ENCODE measurements around the gene KCTD11. TPM values are rescaled to one million over a fixed set of nuclear protein-coding genes. Genes with fewer than 3 reads are reported as not detected.

The KCTD11 gene
- total and polyA plus RNA-seq, 2 experiments from 2014 or later = 2.2 to 7.7 TPM

DNA sequence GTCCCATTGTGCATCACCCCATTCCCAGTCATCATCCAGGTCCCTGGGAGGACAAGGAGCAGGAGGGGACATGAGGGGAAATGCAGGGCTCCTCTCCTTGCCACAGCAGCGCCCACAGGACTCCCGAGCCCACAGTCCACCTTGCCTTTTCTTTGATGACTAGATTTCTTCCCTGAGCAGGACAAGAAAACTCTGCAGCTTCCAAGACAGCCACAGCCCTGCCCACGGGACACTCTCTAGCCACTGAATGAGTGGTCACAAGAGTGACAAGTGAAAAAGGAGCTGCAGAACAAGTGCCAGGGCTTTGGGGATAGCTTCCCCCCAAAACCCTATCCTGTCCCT lies 27.6 kb upstream of the KCTD11 start:
- no peak overlapping the region for H3K4me2 ChIP-seq
- H3K9me2 ChIP-seq (ENCODE audit: insufficient read depth) = no peaks in the 10 kb centered on the region
- no peak overlapping the region for H3K27ac ChIP-seq (ENCODE audit: low read depth)
- no peak for TF ChIP-seq JUNB (IDR thresholded peaks at IDR 0.05; ENCODE audit: unreplicated experiment)
- TF ChIP-seq STAT1 (IDR thresholded peaks at IDR 0.05; ENCODE audit: unreplicated experiment) = no peak
- TF ChIP-seq CREB1 (CRISPR knock-in tag; IDR thresholded peaks at IDR 0.05; ENCODE audit: low read depth) = no peak
- no peak for TF ChIP-seq EZH2phosphoT487 (IDR thresholded peaks at IDR 0.05; ENCODE audit: unreplicated experiment)
- 0 out of 2 replicates have a peak, but pooled peaks have one; percentile 11 for TF ChIP-seq POLR2AphosphoS5 (IDR thresholded peaks at IDR 0.05; ENCODE audit: low read depth)
- H3K36me3 ChIP-seq (ENCODE audit: insufficient read depth) = peaks cover 24% of the 10 kb centered on the region
- peaks cover 14% of the 10 kb centered on the region for H3K79me2 ChIP-seq (replicated peaks; ENCODE audit: insufficient read depth)
- ATAC-seq (no peak), DNase-seq (ENCODE audit: low spot score) (no peak)
- no peak overlapping the region for H3K4me3 ChIP-seq
- Mint-ChIP-seq H3K4me1 (peaks cover 10% of the 10 kb centered on the region), H3K4me3 (no peak overlapping the region), H3K36me3 (ENCODE audit: low read depth) (peaks cover 61% of the 10 kb centered on the region), H3K9me3 (no peaks in the 10 kb centered on the region), H3K27me3 (ENCODE audit: insufficient read depth, low read depth, poor library complexity) (peaks cover 5% of the 10 kb centered on the region), H3K27ac (no peak overlapping the region)
- peaks cover 15% of the 10 kb centered on the region; the same call in 1 of the 2 replicates for H3F3A ChIP-seq (replicated peaks; ENCODE audit: low read depth)
- H4K20me1 ChIP-seq (replicated peaks; ENCODE audit: insufficient read depth) = no peaks in the 10 kb centered on the region
- peaks cover 5% of the 10 kb centered on the region; the same call in 1 of the 2 replicates for H3K4me1 ChIP-seq (ENCODE audit: insufficient read depth)
- H3K27me3 ChIP-seq (ENCODE audit: insufficient read depth) = no peaks in the 10 kb centered on the region
- no peak overlapping the region for H2AFZ ChIP-seq

- Histone ChIP-seq H3K4me1 (ENCODE audit: insufficient read depth) (peaks cover 5% of the 10 kb centered on the region; the same call in 1 of the 2 replicates), H3K9me2 (ENCODE audit: insufficient read depth) (no peaks in the 10 kb centered on the region), H4K20me1 (replicated peaks; ENCODE audit: insufficient read depth) (no peaks in the 10 kb centered on the region), H2AFZ (no peak overlapping the region), H3K4me2 (no peak overlapping the region), H3F3A (replicated peaks; ENCODE audit: low read depth) (peaks cover 15% of the 10 kb centered on the region; the same call in 1 of the 2 replicates), H3K79me2 (replicated peaks; ENCODE audit: insufficient read depth) (peaks cover 14% of the 10 kb centered on the region), H3K27me3 (ENCODE audit: insufficient read depth) (no peaks in the 10 kb centered on the region), H3K27ac (ENCODE audit: low read depth) (no peak overlapping the region), H3K4me3 (no peak overlapping the region), H3K36me3 (ENCODE audit: insufficient read depth) (peaks cover 24% of the 10 kb centered on the region)
- Mint-ChIP-seq H3K36me3 (ENCODE audit: low read depth) (peaks cover 60% of the 10 kb centered on the region), H3K9me3 (no peaks in the 10 kb centered on the region), H3K4me3 (no peak overlapping the region), H3K4me1 (peaks cover 10% of the 10 kb centered on the region), H3K27me3 (ENCODE audit: insufficient read depth, low read depth, poor library complexity) (peaks cover 6% of the 10 kb centered on the region), H3K27ac (no peak overlapping the region)
- no peak for DNase-seq (ENCODE audit: low spot score)
- no peak for ATAC-seq
- TF ChIP-seq, protein P1, sequence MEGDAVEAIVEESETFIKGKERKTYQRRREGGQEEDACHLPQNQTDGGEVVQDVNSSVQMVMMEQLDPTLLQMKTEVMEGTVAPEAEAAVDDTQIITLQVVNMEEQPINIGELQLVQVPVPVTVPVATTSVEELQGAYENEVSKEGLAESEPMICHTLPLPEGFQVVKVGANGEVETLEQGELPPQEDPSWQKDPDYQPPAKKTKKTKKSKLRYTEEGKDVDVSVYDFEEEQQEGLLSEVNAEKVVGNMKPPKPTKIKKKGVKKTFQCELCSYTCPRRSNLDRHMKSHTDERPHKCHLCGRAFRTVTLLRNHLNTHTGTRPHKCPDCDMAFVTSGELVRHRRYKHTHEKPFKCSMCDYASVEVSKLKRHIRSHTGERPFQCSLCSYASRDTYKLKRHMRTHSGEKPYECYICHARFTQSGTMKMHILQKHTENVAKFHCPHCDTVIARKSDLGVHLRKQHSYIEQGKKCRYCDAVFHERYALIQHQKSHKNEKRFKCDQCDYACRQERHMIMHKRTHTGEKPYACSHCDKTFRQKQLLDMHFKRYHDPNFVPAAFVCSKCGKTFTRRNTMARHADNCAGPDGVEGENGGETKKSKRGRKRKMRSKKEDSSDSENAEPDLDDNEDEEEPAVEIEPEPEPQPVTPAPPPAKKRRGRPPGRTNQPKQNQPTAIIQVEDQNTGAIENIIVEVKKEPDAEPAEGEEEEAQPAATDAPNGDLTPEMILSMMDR (conservative IDR thresholded peaks at IDR 0.05; ENCODE audit: low read depth in 2 of 2) = no peak
- TF ChIP-seq JUNB (IDR thresholded peaks at IDR 0.05; ENCODE audit: unreplicated experiment) (no peak), ZNF114 (CRISPR knock-in tag; IDR thresholded peaks at IDR 0.05) (no peak), CREB1 (CRISPR knock-in tag; IDR thresholded peaks at IDR 0.05; ENCODE audit: low read depth) (no peak), NANOG (IDR thresholded peaks at IDR 0.05; ENCODE audit: borderline replicate concordance) (no peak), STAT1 (IDR thresholded peaks at IDR 0.05; ENCODE audit: unreplicated experiment) (no peak), ZNF331 (CRISPR knock-in tag; IDR thresholded peaks at IDR 0.05; ENCODE audit: low read depth) (no peak), EZH2phosphoT487 (IDR thresholded peaks at IDR 0.05; ENCODE audit: unreplicated experiment) (no peak), POLR2AphosphoS5 (IDR thresholded peaks at IDR 0.05; ENCODE audit: low read depth) (no peak)
- TF ChIP-seq, protein P2, sequence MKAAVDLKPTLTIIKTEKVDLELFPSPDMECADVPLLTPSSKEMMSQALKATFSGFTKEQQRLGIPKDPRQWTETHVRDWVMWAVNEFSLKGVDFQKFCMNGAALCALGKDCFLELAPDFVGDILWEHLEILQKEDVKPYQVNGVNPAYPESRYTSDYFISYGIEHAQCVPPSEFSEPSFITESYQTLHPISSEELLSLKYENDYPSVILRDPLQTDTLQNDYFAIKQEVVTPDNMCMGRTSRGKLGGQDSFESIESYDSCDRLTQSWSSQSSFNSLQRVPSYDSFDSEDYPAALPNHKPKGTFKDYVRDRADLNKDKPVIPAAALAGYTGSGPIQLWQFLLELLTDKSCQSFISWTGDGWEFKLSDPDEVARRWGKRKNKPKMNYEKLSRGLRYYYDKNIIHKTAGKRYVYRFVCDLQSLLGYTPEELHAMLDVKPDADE (IDR thresholded peaks at IDR 0.05) = no peak
- TF ChIP-seq, protein P3, sequence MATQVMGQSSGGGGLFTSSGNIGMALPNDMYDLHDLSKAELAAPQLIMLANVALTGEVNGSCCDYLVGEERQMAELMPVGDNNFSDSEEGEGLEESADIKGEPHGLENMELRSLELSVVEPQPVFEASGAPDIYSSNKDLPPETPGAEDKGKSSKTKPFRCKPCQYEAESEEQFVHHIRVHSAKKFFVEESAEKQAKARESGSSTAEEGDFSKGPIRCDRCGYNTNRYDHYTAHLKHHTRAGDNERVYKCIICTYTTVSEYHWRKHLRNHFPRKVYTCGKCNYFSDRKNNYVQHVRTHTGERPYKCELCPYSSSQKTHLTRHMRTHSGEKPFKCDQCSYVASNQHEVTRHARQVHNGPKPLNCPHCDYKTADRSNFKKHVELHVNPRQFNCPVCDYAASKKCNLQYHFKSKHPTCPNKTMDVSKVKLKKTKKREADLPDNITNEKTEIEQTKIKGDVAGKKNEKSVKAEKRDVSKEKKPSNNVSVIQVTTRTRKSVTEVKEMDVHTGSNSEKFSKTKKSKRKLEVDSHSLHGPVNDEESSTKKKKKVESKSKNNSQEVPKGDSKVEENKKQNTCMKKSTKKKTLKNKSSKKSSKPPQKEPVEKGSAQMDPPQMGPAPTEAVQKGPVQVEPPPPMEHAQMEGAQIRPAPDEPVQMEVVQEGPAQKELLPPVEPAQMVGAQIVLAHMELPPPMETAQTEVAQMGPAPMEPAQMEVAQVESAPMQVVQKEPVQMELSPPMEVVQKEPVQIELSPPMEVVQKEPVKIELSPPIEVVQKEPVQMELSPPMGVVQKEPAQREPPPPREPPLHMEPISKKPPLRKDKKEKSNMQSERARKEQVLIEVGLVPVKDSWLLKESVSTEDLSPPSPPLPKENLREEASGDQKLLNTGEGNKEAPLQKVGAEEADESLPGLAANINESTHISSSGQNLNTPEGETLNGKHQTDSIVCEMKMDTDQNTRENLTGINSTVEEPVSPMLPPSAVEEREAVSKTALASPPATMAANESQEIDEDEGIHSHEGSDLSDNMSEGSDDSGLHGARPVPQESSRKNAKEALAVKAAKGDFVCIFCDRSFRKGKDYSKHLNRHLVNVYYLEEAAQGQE (IDR thresholded peaks at IDR 0.05; ENCODE audit: unreplicated experiment) = no peak
These were observed 26.9 kb upstream of the KCTD11 start for GRCh38 chr17:7325031-7325528.
